MCF 10A (cell line): Measurements from ENCODE around the gene ZMIZ1. TPM values are rescaled to one million over a fixed set of nuclear protein-coding genes. Genes with fewer than 3 reads are reported as not detected.

Source experiments
- BruUV-seq: library from RNA; stranded (reverse); fragments of 400-500 nt; replicated peaks from 2 replicates; lab custom pipeline; 2021; lab: Mats Ljungman, UMichigan
- CTCF ChIA-PET: fragments of 300-600 bp; sonication (Branson Sonifier 250); formaldehyde crosslinking; extraction: SDS; loops from one replicate; lab custom pipeline; 2021; ENCODE audit warnings: antibody characterized with exemption, inconsistent platforms; lab: Yijun Ruan, JAX
- POLR2A ChIA-PET: fragments of 300-600, 350-650 bp; sonication (Branson Sonifier 250); formaldehyde crosslinking; extraction: SDS; loops from one replicate; lab custom pipeline; 2020; ENCODE audit warnings: antibody characterized with exemption, inconsistent platforms; lab: Yijun Ruan, JAX
- DNase-seq: peaks from one replicate; pipeline ENCODE4 v3.0.0-alpha.2; 2018; ENCODE audit not compliant: unreplicated experiment
- H3K27ac Mint-ChIP-seq: one replicate; pipeline ENCODE4 v1.8.0; 2022; ENCODE audit warnings: mild to moderate bottlenecking, low read depth, mixed read lengths; ENCODE audit not compliant: unreplicated experiment
- H3K27me3 Mint-ChIP-seq: one replicate; pipeline ENCODE4 v1.8.0; 2022; ENCODE audit warnings: mixed read lengths; ENCODE audit not compliant: insufficient read depth, unreplicated experiment
- H3K36me3 Mint-ChIP-seq: one replicate; pipeline ENCODE4 v1.8.0; 2022; ENCODE audit warnings: mild to moderate bottlenecking, moderate library complexity, mixed read lengths; ENCODE audit not compliant: insufficient read depth, unreplicated experiment
- H3K4me1 Mint-ChIP-seq: one replicate; pipeline ENCODE4 v1.8.0; 2022; ENCODE audit warnings: mixed read lengths; ENCODE audit not compliant: insufficient read depth, unreplicated experiment
- H3K4me3 Mint-ChIP-seq: one replicate; pipeline ENCODE4 v1.8.0; 2022; ENCODE audit warnings: mild to moderate bottlenecking, moderate library complexity, mixed read lengths; ENCODE audit not compliant: unreplicated experiment
- H3K9me3 Mint-ChIP-seq: one replicate; pipeline ENCODE4 v1.8.0; 2022; ENCODE audit warnings: mixed read lengths; ENCODE audit not compliant: unreplicated experiment
- intact Hi-C: fragments of 100-400 bp; cut with micrococcal nuclease; formaldehyde crosslinking; loops from 2 replicates; pipeline ENCODE4 v1.14.1; 2022
- total RNA-seq: library from RNA; stranded (reverse); gene quantifications from 2 replicates; pipeline ENCODE4 v1.2.3, GENCODE V29; 2022
- TF ChIP-seq, protein P1 (sequence below): fragments of 200-600 bp; IDR thresholded peaks from one replicate; pipeline ENCODE4 v1.8.0; 2022; ENCODE audit warnings: antibody characterized with exemption, mild to moderate bottlenecking; ENCODE audit not compliant: unreplicated experiment

ZMIZ1 gene
- total RNA-seq, 1 experiment from 2014 or later = 15.5 TPM

- TF ChIP-seq, protein P1, sequence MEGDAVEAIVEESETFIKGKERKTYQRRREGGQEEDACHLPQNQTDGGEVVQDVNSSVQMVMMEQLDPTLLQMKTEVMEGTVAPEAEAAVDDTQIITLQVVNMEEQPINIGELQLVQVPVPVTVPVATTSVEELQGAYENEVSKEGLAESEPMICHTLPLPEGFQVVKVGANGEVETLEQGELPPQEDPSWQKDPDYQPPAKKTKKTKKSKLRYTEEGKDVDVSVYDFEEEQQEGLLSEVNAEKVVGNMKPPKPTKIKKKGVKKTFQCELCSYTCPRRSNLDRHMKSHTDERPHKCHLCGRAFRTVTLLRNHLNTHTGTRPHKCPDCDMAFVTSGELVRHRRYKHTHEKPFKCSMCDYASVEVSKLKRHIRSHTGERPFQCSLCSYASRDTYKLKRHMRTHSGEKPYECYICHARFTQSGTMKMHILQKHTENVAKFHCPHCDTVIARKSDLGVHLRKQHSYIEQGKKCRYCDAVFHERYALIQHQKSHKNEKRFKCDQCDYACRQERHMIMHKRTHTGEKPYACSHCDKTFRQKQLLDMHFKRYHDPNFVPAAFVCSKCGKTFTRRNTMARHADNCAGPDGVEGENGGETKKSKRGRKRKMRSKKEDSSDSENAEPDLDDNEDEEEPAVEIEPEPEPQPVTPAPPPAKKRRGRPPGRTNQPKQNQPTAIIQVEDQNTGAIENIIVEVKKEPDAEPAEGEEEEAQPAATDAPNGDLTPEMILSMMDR = no peak
- intact Hi-C loops = no loop called here
- no peak for DNase-seq
- Mint-ChIP-seq H3K27ac (no peak overlapping the region), H3K4me1 (no peaks in the 10 kb centered on the region), H3K9me3 (no peaks in the 10 kb centered on the region), H3K27me3 (no peaks in the 10 kb centered on the region), H3K4me3 (no peak overlapping the region), H3K36me3 (peaks cover 6% of the 10 kb centered on the region)
- ChIA-PET CTCF (interaction anchor here (0.5 kb wide), 1 partner anchor 21 kb away, joined by 3 read pairs; no protein-coding TSS in a partner anchor), POLR2A (no interaction called here)
- no TSS peak for BruUV-seq
These were observed 190.1 kb downstream of the ZMIZ1 start for GRCh38 chr10:79258894-79259293.

DNA sequence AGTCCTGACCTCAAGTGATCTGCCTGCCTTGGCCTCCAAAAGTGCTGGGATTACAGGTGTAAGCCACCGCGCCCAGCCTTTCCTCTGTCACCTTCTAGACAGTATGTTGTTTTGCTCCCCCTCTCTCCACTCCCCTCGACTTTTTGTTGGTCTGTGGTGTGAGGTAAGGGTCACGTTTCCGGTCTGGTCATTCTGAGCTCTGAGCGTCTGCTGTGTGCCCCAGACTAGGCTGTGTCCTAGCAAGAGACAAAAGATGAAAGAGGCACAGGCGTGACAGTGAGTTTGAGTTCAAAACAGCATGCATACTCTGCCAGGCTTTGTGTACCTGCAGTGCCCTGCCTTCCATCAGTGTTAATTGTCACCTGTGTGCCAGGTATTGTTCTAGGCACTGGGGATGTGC lies 191.1 kb downstream of the ZMIZ1 start:
- no TSS peak for BruUV-seq
- TF ChIP-seq, protein P1 = no peak
- H3K36me3 Mint-ChIP-seq = no peaks in the 10 kb centered on the region
- H3K4me3 Mint-ChIP-seq = no peak overlapping the region
- ChIA-PET CTCF (no interaction called here), POLR2A (no interaction called here)
- no peak for DNase-seq
- H3K9me3 Mint-ChIP-seq = no peaks in the 10 kb centered on the region
- no peaks in the 10 kb centered on the region for H3K4me1 Mint-ChIP-seq
- H3K27me3 Mint-ChIP-seq = no peaks in the 10 kb centered on the region
- intact Hi-C loops = no loop called here
- no peak overlapping the region for H3K27ac Mint-ChIP-seq

DNA sequence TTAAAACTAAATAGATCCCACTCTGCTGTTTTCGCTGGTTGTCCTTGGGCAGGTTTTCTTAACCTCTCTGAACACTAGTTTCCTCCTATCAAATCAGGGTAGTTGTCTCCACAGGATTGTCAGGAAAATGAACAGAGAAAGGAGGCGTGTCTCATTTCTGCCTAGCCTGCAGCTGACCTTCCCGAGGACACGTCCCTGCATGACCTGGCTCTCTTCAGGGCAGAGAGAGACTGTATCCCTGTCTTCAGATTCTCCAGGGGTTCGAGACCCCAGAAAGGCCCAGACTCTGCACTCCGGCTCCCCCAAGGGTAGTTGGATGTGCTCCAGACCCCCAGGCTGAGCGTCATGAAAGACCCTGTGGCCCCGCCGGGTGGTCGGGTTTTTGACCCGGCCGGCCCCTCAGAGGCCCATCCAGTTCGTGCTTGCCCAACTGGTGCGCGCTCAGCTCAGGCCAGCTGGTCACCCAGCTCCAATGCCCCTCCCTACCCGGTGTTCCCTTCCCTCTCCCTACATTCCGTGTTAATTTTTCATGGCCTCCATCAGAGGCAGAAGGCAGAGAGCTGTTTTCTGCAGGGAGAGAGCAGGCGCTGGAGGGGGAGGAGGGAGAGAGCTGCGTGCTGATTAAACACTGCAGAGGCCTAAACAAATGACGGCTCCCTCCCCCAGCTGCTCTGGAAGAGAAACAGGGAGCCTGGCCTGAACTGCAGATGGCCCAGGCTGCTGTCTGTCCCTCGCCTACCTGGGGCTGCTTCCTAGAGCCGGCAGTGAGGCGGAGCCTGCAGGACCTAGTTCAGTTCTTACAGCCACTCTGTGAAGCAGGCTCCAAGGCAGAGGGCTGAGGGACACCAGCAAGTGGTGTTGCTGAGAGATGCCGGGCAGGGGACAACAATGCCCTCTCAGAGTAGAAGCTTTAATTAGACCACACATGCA lies 192.3 kb downstream of the ZMIZ1 start:
- TF ChIP-seq, protein P1 = no peak
- intact Hi-C loops = no loop called here
- ChIA-PET CTCF (interaction anchor here (0.6 to 1.1 kb wide), 3 partner anchors 13 to 915 kb away, joined by 3 to 4 read pairs (median 3); no protein-coding TSS in a partner anchor), POLR2A (no interaction called here)
- Mint-ChIP-seq H3K9me3 (no peaks in the 10 kb centered on the region), H3K36me3 (no peaks in the 10 kb centered on the region), H3K4me3 (no peak overlapping the region), H3K27me3 (no peaks in the 10 kb centered on the region), H3K4me1 (no peaks in the 10 kb centered on the region), H3K27ac (no peak overlapping the region)
- no TSS peak for BruUV-seq
- no peak for DNase-seq

- Mint-ChIP-seq H3K27me3 (no peaks in the 10 kb centered on the region), H3K27ac (no peak overlapping the region), H3K36me3 (no peaks in the 10 kb centered on the region), H3K4me1 (no peaks in the 10 kb centered on the region), H3K9me3 (no peaks in the 10 kb centered on the region), H3K4me3 (no peak overlapping the region)
- POLR2A ChIA-PET = no interaction called here
- no TSS peak for BruUV-seq
- no peak for DNase-seq
- CTCF ChIA-PET = interaction anchor here (0.6 to 1.1 kb wide), 3 partner anchors 12 to 916 kb away, joined by 3 to 4 read pairs (median 3); no protein-coding TSS in a partner anchor
- intact Hi-C loops = no loop called here
- TF ChIP-seq, protein P1 = no peak
These were observed 193.4 kb downstream of the ZMIZ1 start for GRCh38 chr10:79262131-79262530.
